Memory B cell (primary cell): Measurements from ENCODE around the gene PIPOX.

Experiments used
- ATAC-seq: fragments of 150-1000 bp; cut with Tn5 transposase; 2 replicates; pipeline ENCODE4 v1.10.0; 2021; ENCODE audit warnings: low read depth, mild to moderate bottlenecking, moderate library complexity
- DNase-seq, 2 donors: peaks; one replicate each; pipeline ENCODE4 v3.0.0; 2022; ENCODE audit warnings: low spot score in 2 of 2
- H3K27ac Mint-ChIP-seq: one replicate; pipeline ENCODE4 v1.8.0; 2022; ENCODE audit warnings: mild to moderate bottlenecking, moderate library complexity, mixed read lengths
- H3K27me3 Mint-ChIP-seq: one replicate; pipeline ENCODE4 v1.8.0; 2022; ENCODE audit warnings: mixed read lengths
- H3K36me3 Mint-ChIP-seq: one replicate; pipeline ENCODE4 v1.8.0; 2022; ENCODE audit warnings: mild to moderate bottlenecking, mixed read lengths
- H3K4me1 Mint-ChIP-seq: one replicate; pipeline ENCODE4 v1.8.0; 2022; ENCODE audit warnings: mixed read lengths
- H3K4me3 Mint-ChIP-seq: one replicate; pipeline ENCODE4 v1.8.0; 2022; ENCODE audit warnings: mild to moderate bottlenecking, moderate library complexity, mixed read lengths
- H3K9me3 Mint-ChIP-seq: one replicate; pipeline ENCODE4 v1.8.0; 2022; ENCODE audit warnings: mixed read lengths

Gene PIPOX

GRCh38 chr17:29032857-29033197 lies 10.1 kb upstream of the PIPOX start:
- peaks cover 9% of the 10 kb centered on the region for H3K9me3 Mint-ChIP-seq
- H3K4me1 Mint-ChIP-seq, result no peaks in the 10 kb centered on the region
- peaks cover 25% of the 10 kb centered on the region for H3K27me3 Mint-ChIP-seq
- H3K4me3 Mint-ChIP-seq, result no peak overlapping the region
- DNase-seq (no peak), ATAC-seq (no peak)
- peaks cover 3% of the 10 kb centered on the region for H3K36me3 Mint-ChIP-seq
- no peak overlapping the region for H3K27ac Mint-ChIP-seq

GRCh38 chr17:29034510-29034909 lies 8.4 kb upstream of the PIPOX start:
- peaks cover 9% of the 10 kb centered on the region for H3K9me3 Mint-ChIP-seq
- no peaks in the 10 kb centered on the region for H3K4me1 Mint-ChIP-seq
- peaks cover 3% of the 10 kb centered on the region for H3K36me3 Mint-ChIP-seq
- peaks cover 22% of the 10 kb centered on the region for H3K27me3 Mint-ChIP-seq
- ATAC-seq (no peak), DNase-seq (no peak)
- no peak overlapping the region for H3K4me3 Mint-ChIP-seq
- no peak overlapping the region for H3K27ac Mint-ChIP-seq

GRCh38 chr17:29036584-29036983 lies 6.4 kb upstream of the PIPOX start:
- no peak for DNase-seq
- ATAC-seq, result no peak
- Mint-ChIP-seq H3K4me1 (no peaks in the 10 kb centered on the region), H3K4me3 (no peak overlapping the region), H3K27me3 (peaks cover 18% of the 10 kb centered on the region), H3K36me3 (peaks cover 3% of the 10 kb centered on the region), H3K9me3 (peaks cover 9% of the 10 kb centered on the region), H3K27ac (no peak overlapping the region)

GRCh38 chr17:29037739-29038084 lies 5.2 kb upstream of the PIPOX start:
- H3K4me3 Mint-ChIP-seq, result no peak overlapping the region
- DNase-seq (no peak), ATAC-seq (no peak)
- H3K27ac Mint-ChIP-seq, result no peak overlapping the region
- H3K4me1 Mint-ChIP-seq, result peaks cover 5% of the 10 kb centered on the region
- H3K9me3 Mint-ChIP-seq, result peaks cover 9% of the 10 kb centered on the region
- H3K36me3 Mint-ChIP-seq, result peaks cover 1% of the 10 kb centered on the region
- peaks cover 12% of the 10 kb centered on the region for H3K27me3 Mint-ChIP-seq

- Mint-ChIP-seq H3K4me1 (peaks cover 9% of the 10 kb centered on the region), H3K4me3 (no peak overlapping the region), H3K27ac (no peak overlapping the region), H3K27me3 (peaks cover 9% of the 10 kb centered on the region), H3K9me3 (peaks cover 9% of the 10 kb centered on the region), H3K36me3 (peaks cover 1% of the 10 kb centered on the region)
- ATAC-seq (no peak), DNase-seq (no peak)
Observed at GRCh38 chr17:29038085-29038795, 4.7 kb upstream of the PIPOX start.

- Mint-ChIP-seq H3K27me3 (peaks cover 6% of the 10 kb centered on the region), H3K27ac (no peak overlapping the region), H3K4me3 (no peak overlapping the region), H3K9me3 (peaks cover 3% of the 10 kb centered on the region), H3K4me1 (peaks cover 12% of the 10 kb centered on the region), H3K36me3 (peaks cover 1% of the 10 kb centered on the region)
- DNase-seq (no peak), ATAC-seq (no peak)
Observed at GRCh38 chr17:29039764-29040598, 3.0 kb upstream of the PIPOX start.

GRCh38 chr17:29041091-29041490 lies 1.9 kb upstream of the PIPOX start:
- Mint-ChIP-seq H3K36me3 (no peaks in the 10 kb centered on the region), H3K27ac (no peak overlapping the region), H3K4me1 (peaks cover 12% of the 10 kb centered on the region), H3K4me3 (no peak overlapping the region), H3K9me3 (no peaks in the 10 kb centered on the region), H3K27me3 (peaks cover 2% of the 10 kb centered on the region)
- no peak for DNase-seq
- ATAC-seq, result no peak

GRCh38 chr17:29041571-29041970 lies 1.4 kb upstream of the PIPOX start:
- Mint-ChIP-seq H3K4me3 (no peak overlapping the region), H3K27ac (no peak overlapping the region), H3K27me3 (no peaks in the 10 kb centered on the region), H3K4me1 (peaks cover 12% of the 10 kb centered on the region), H3K9me3 (no peaks in the 10 kb centered on the region), H3K36me3 (no peaks in the 10 kb centered on the region)
- DNase-seq, result no peak
- ATAC-seq, result no peak

GRCh38 chr17:29042026-29042678 lies 789 bp upstream of the PIPOX start:
- H3K27me3 Mint-ChIP-seq, result no peaks in the 10 kb centered on the region
- H3K4me3 Mint-ChIP-seq, result no peak overlapping the region
- ATAC-seq (no peak), DNase-seq (no peak)
- H3K27ac Mint-ChIP-seq, result no peak overlapping the region
- no peaks in the 10 kb centered on the region for H3K36me3 Mint-ChIP-seq
- no peaks in the 10 kb centered on the region for H3K9me3 Mint-ChIP-seq
- peaks cover 12% of the 10 kb centered on the region for H3K4me1 Mint-ChIP-seq

GRCh38 chr17:29043539-29044145 lies 701 bp downstream of the PIPOX start:
- DNase-seq, result no peak
- Mint-ChIP-seq H3K36me3 (no peaks in the 10 kb centered on the region), H3K9me3 (no peaks in the 10 kb centered on the region), H3K27ac (no peak overlapping the region), H3K27me3 (no peaks in the 10 kb centered on the region), H3K4me1 (peaks cover 12% of the 10 kb centered on the region), H3K4me3 (no peak overlapping the region)
- ATAC-seq, result no peak

- Mint-ChIP-seq H3K4me3 (no peak overlapping the region), H3K36me3 (no peaks in the 10 kb centered on the region), H3K9me3 (no peaks in the 10 kb centered on the region), H3K4me1 (peaks cover 12% of the 10 kb centered on the region), H3K27ac (no peak overlapping the region), H3K27me3 (peaks cover 1% of the 10 kb centered on the region)
- DNase-seq (no peak), ATAC-seq (no peak)
Observed at GRCh38 chr17:29045026-29045425, 2.1 kb downstream of the PIPOX start.

- no peak for DNase-seq
- H3K4me1 Mint-ChIP-seq, result peaks cover 12% of the 10 kb centered on the region
- no peak overlapping the region for H3K27ac Mint-ChIP-seq
- H3K9me3 Mint-ChIP-seq, result no peaks in the 10 kb centered on the region
- H3K36me3 Mint-ChIP-seq, result no peaks in the 10 kb centered on the region
- peaks cover 1% of the 10 kb centered on the region for H3K27me3 Mint-ChIP-seq
- no peak for ATAC-seq
- H3K4me3 Mint-ChIP-seq, result no peak overlapping the region
Observed at GRCh38 chr17:29045734-29046472, 3.0 kb downstream of the PIPOX start.

- no peak overlapping the region for H3K27ac Mint-ChIP-seq
- no peaks in the 10 kb centered on the region for H3K36me3 Mint-ChIP-seq
- ATAC-seq (no peak), DNase-seq (no peak)
- H3K9me3 Mint-ChIP-seq, result no peaks in the 10 kb centered on the region
- peaks cover 3% of the 10 kb centered on the region for H3K27me3 Mint-ChIP-seq
- no peak overlapping the region for H3K4me3 Mint-ChIP-seq
- H3K4me1 Mint-ChIP-seq, result peaks cover 12% of the 10 kb centered on the region
Observed at GRCh38 chr17:29046473-29046839, 3.5 kb downstream of the PIPOX start.
